K562 (cell line): ENCODE results near the gene PEX11B. TPM values are rescaled to one million over a fixed set of nuclear protein-coding genes. Genes with fewer than 3 reads are reported as not detected.

ENCODE experiments used
- ATAC-seq: fragments of 200-7000 bp; cut with Tn5 transposase; 3 replicates; pipeline ENCODE4 v1.9.1; 2020; ENCODE audit warnings: moderate library complexity
- BruUV-seq: library from RNA; stranded (reverse); fragments of 400-500 nt; replicated peaks from 2 replicates; lab custom pipeline; 2021; lab: Mats Ljungman, UMichigan
- CTCF ChIA-PET: fragments of 300-600 bp; formaldehyde crosslinking; extraction: SDS; loops from one replicate; lab custom pipeline; 2021; ENCODE audit warnings: low intra/inter-chr PET ratio; lab: Yijun Ruan, JAX
- POLR2A ChIA-PET: fragments of 300-600, 350-650 bp; sonication (Branson Sonifier 250); formaldehyde crosslinking; extraction: SDS; loops from one replicate; lab custom pipeline; 2021; ENCODE audit warnings: antibody characterized with exemption, inconsistent platforms; lab: Yijun Ruan, JAX
- DNase-seq, 4 experiments: peaks; one replicate each; pipeline versions ENCODE4 v3.0.0 to v3.0.0-alpha.2; 2011 to 2018; ENCODE audit warnings: low spot score in 3 of 4, mixed read lengths in 3 of 4; ENCODE audit errors: extremely low read depth in 1 of 4
- FAIRE-seq: peaks from 2 replicates; lab custom pipeline; 2011; peaks lifted over from hg19 to GRCh38; lab: Jason Lieb, UNC
- H2AFZ ChIP-seq: 2 replicates; pipeline ENCODE4 v1.6.0; 2011; ENCODE audit warnings: low read depth, low read length, control low read depth, inconsistent platforms
- H3K27ac ChIP-seq: fragments of 200-600 bp; 3 replicates; pipeline ENCODE4 v1.8.0; 2011; ENCODE audit warnings: low read depth, mild to moderate bottlenecking, control low read depth, inconsistent platforms, low read length, moderate library complexity, mixed read lengths; ENCODE audit errors: extremely low read depth
- H3K27me3 ChIP-seq, 2 experiments: fragments of 300-600 bp in 1 of 2; 2 replicates in 1 of 2; 3 replicates in 1 of 2; pipeline versions ENCODE4 v1.6.0 to v1.8.0; 2011; ENCODE audit warnings: inconsistent platforms in 2 of 2, low read length in 2 of 2, mild to moderate bottlenecking in 1 of 2, mixed read lengths in 1 of 2, moderate library complexity in 1 of 2; ENCODE audit not compliant: control insufficient read depth in 2 of 2, insufficient read depth in 2 of 2
- H3K36me3 ChIP-seq: fragments of 300-600 bp; 3 replicates; pipeline ENCODE4 v1.8.0; 2011; ENCODE audit warnings: mild to moderate bottlenecking, low read length, inconsistent platforms; ENCODE audit not compliant: control insufficient read depth, insufficient read depth
- H3K4me1 ChIP-seq, 2 experiments: fragments of 200-600 bp in 1 of 2; replicated peaks in 1 of 2; 2 replicates in 1 of 2; 3 replicates in 1 of 2; pipeline versions ENCODE4 v1.5.1 to v1.8.0; 2011; ENCODE audit warnings: inconsistent platforms in 2 of 2, low read length in 2 of 2, mild to moderate bottlenecking in 1 of 2, mixed read lengths in 1 of 2, moderate library complexity in 1 of 2; ENCODE audit not compliant: control insufficient read depth in 2 of 2, insufficient read depth in 2 of 2
- H3K4me2 ChIP-seq: 2 replicates; pipeline ENCODE4 v1.6.1; 2011; ENCODE audit warnings: low read length, control low read depth, inconsistent platforms, mixed read lengths; ENCODE audit not compliant: insufficient read depth
- H3K4me3 ChIP-seq: fragments of 200-600 bp; sonication (generic), shearing (Covaris generic); 2 replicates; pipeline ENCODE4 v1.5.1; 2016; ENCODE audit warnings: control low read depth, inconsistent platforms
- H3K79me2 ChIP-seq: fragments of 200-600 bp; 3 replicates; pipeline ENCODE4 v1.8.0; 2011; ENCODE audit warnings: low read length, inconsistent platforms; ENCODE audit not compliant: control insufficient read depth, insufficient read depth
- H3K9ac ChIP-seq, 2 experiments: 2 replicates each; pipeline versions ENCODE4 v1.6.0 to v1.6.1; 2011; ENCODE audit warnings: low read depth in 2 of 2, low read length in 2 of 2, control low read depth in 1 of 2, inconsistent platforms in 1 of 2, mild to moderate bottlenecking in 1 of 2, mixed read lengths in 1 of 2; ENCODE audit not compliant: insufficient read depth in 1 of 2
- H3K9me1 ChIP-seq: one replicate; pipeline ENCODE4 v1.6.0; 2011; ENCODE audit warnings: inconsistent platforms, mild to moderate bottlenecking, low read length, moderate library complexity; ENCODE audit not compliant: control insufficient read depth, insufficient read depth
- H3K9me3 ChIP-seq: replicated peaks from 2 replicates; pipeline ENCODE4 v1.5.1; 2011; ENCODE audit warnings: low read depth, low read length, inconsistent platforms; ENCODE audit not compliant: control insufficient read depth, insufficient read depth
- H4K20me1 ChIP-seq: replicated peaks from 2 replicates; pipeline ENCODE4 v1.6.1; 2011; ENCODE audit warnings: low read length, inconsistent platforms, mixed read lengths; ENCODE audit not compliant: control insufficient read depth, insufficient read depth
- IFI16 ChIP-seq: fragments of 250-450 bp; sonication (Bioruptor Pico); IDR thresholded peaks from 2 replicates; pipeline ENCODE4 v2.1.2; 2022; ENCODE audit warnings: mild to moderate bottlenecking, inconsistent platforms
- NRF1 ChIP-seq, 2 experiments: fragments of 450-650 bp; IDR thresholded peaks in 1 of 2; conservative IDR thresholded peaks in 1 of 2; 2 replicates each; pipeline ENCODE4 v1.6.1; 2014; ENCODE audit warnings: mild to moderate bottlenecking in 2 of 2
- PRDM10 ChIP-seq: fragments of 450-650 bp; IDR thresholded peaks from 2 replicates; pipeline ENCODE4 v1.6.1; 2018; ENCODE audit not compliant: partially characterized antibody
- PURB ChIP-seq: sonication (generic); formaldehyde crosslinking; IDR thresholded peaks from 2 replicates; pipeline ENCODE4 v1.9.0; 2021; ENCODE audit warnings: low read depth, mild to moderate bottlenecking, missing genetic modification reagents
- ZBED1 ChIP-seq: IDR thresholded peaks from 2 replicates; pipeline ENCODE4 v1.6.1; 2014
- ZNF12 ChIP-seq: sonication (generic); formaldehyde crosslinking; IDR thresholded peaks from 2 replicates; pipeline ENCODE4 v1.4.0; 2020; ENCODE audit warnings: mild to moderate bottlenecking, missing genetic modification reagents
- ZNF184 ChIP-seq: sonication (generic); formaldehyde crosslinking; IDR thresholded peaks from 2 replicates; pipeline ENCODE4 v1.5.0; 2020; ENCODE audit warnings: missing genetic modification reagents
- ZNF740 ChIP-seq, 3 experiments: fragments of 200-800 bp in 1 of 3; sonication (Bioruptor generic) in 1 of 3; sonication (generic) in 1 of 3; formaldehyde crosslinking in 1 of 3; IDR thresholded peaks; 2 replicates each; pipeline versions ENCODE4 v1.6.1 to v1.8.0; 2016 to 2022; ENCODE audit warnings: mild to moderate bottlenecking in 2 of 3, missing compliant biosample characterization in 2 of 3, missing genetic modification characterization in 2 of 3, missing genetic modification reagents in 1 of 3
- WGBS: fragments of 100-300 bp; shearing (Covaris generic); methylation state at CpG from one replicate; pipeline ENCODE4 v1.1.6; 2016; ENCODE audit warnings: low coverage, mixed read lengths; ENCODE audit not compliant: insufficient coverage; ENCODE audit errors: missing lambda C conversion rate; 5-methylcytosine and 5-hydroxymethylcytosine counted together
- in situ Hi-C: fragments of 300-500 bp; cut with MboI; formaldehyde crosslinking; loops from 4 replicates; pipeline ENCODE4 v1.15.0; 2018; ENCODE audit warnings: inconsistent platforms, mixed read lengths
- intact Hi-C: fragments of 100-400 bp; cut with micrococcal nuclease; formaldehyde crosslinking; loops from 2 replicates; pipeline ENCODE4 v1.14.2; 2022
- polyA plus RNA-seq, 8 experiments: library from polyadenylated mRNA; depleted of rRNA in 4 of 8; stranded (reverse) in 5 of 8; unstranded in 3 of 8; fragments of >200 nt; fragmentation: Nextera tagmentation in 2 of 8; fragmentation: Illumina TruSeq in 1 of 8; extraction: Ambion mirVana in 2 of 8; extraction: Trizol in 1 of 8; gene quantifications; 2 replicates each; pipeline versions ENCODE4 v1.2.1 to v1.2.3, GENCODE V29; 2011 to 2014; ENCODE audit warnings: inconsistent platforms in 1 of 8, missing spikeins in 1 of 8
- total RNA-seq, 7 experiments: library from RNA; depleted of rRNA in 6 of 7; stranded (reverse); fragments of >200 nt in 6 of 7; fragmentation: Illumina TruSeq in 2 of 7; extraction: Trizol in 2 of 7; gene quantifications; 2 replicates each; pipeline versions ENCODE4 v1.2.1 to v1.2.3, GENCODE V29; 2011 to 2021; ENCODE audit warnings: low replicate concordance in 1 of 7
- TF ChIP-seq, protein P1 (sequence below): sonication (generic); formaldehyde crosslinking; IDR thresholded peaks from 2 replicates; pipeline ENCODE4 v1.8.0; 2023; ENCODE audit warnings: mild to moderate bottlenecking, missing genetic modification reagents
- TF ChIP-seq, protein P2 (sequence below): fragments of 450-650 bp; IDR thresholded peaks from 2 replicates; pipeline ENCODE4 v1.6.1; 2016; ENCODE audit warnings: missing biosample characterization, missing genetic modification characterization

Gene PEX11B
- total and polyA plus RNA-seq, 9 of the 15 experiments (the other 6 are each of a cell fraction or from before 2014, with no cell fraction given) = 13.2 to 60.0 (median 21.7) TPM

DNA sequence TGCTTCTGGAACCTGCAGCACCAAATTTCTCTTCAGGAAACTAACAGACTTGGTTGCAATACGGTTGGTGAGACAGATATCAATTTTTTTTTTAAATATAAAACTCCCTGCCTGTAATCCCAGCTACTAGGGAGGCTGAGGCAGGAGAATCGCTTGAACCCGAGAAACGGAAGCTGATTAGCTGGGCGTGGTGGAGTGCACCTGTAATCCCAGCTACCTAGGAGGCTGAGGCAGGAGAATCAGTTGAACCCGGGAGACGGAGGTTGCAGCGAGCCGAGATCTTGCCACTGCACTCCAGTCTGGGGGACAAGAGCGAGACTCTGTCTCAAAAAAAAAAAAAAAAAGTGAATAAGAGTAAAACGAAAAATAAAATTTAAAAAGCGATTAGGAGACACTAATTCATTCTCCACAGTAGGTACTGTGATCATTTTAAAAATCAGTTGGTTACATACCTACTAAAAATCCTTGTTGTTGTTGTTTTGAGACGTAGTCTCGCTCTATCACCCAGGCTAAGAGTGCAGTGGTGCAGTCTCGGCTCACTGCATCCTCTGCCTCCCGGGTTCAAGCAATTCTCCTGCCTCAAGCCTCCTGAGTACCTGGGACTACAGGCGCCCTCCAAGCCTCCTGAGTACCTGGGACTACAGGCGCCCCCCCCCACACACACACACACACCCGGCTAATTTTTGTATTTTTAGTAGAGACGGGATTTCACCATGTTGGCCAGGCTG, 9.6 kb upstream of the PEX11B start:
- Histone ChIP-seq H3K4me3 (peak overlapping the region; percentile 70), H2AFZ (peak overlapping the region; percentile 84)
- 0 out of 2 replicates have a peak, but pooled peaks have one; percentile 21 for TF ChIP-seq ZNF740 (CRISPR knock-in tag; IDR thresholded peaks at IDR 0.05)
- TF ChIP-seq ZNF740 (tag; IDR thresholded peaks at IDR 0.05) = no peak
- TF ChIP-seq NRF1 (conservative IDR thresholded peaks at IDR 0.05 in 1 of 2, IDR thresholded peaks at IDR 0.05 in 1 of 2) = no peak
- TF ChIP-seq, protein P1, sequence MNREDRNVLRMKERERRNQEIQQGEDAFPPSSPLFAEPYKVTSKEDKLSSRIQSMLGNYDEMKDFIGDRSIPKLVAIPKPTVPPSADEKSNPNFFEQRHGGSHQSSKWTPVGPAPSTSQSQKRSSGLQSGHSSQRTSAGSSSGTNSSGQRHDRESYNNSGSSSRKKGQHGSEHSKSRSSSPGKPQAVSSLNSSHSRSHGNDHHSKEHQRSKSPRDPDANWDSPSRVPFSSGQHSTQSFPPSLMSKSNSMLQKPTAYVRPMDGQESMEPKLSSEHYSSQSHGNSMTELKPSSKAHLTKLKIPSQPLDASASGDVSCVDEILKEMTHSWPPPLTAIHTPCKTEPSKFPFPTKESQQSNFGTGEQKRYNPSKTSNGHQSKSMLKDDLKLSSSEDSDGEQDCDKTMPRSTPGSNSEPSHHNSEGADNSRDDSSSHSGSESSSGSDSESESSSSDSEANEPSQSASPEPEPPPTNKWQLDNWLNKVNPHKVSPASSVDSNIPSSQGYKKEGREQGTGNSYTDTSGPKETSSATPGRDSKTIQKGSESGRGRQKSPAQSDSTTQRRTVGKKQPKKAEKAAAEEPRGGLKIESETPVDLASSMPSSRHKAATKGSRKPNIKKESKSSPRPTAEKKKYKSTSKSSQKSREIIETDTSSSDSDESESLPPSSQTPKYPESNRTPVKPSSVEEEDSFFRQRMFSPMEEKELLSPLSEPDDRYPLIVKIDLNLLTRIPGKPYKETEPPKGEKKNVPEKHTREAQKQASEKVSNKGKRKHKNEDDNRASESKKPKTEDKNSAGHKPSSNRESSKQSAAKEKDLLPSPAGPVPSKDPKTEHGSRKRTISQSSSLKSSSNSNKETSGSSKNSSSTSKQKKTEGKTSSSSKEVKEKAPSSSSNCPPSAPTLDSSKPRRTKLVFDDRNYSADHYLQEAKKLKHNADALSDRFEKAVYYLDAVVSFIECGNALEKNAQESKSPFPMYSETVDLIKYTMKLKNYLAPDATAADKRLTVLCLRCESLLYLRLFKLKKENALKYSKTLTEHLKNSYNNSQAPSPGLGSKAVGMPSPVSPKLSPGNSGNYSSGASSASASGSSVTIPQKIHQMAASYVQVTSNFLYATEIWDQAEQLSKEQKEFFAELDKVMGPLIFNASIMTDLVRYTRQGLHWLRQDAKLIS (CRISPR knock-in tag) = no peak
- TF ChIP-seq ZNF12 (CRISPR knock-in tag) = no peak
- TF ChIP-seq IFI16 = no peak
- TF ChIP-seq PURB (CRISPR knock-in tag) = no peak
- no peak for TF ChIP-seq ZNF184 (CRISPR knock-in tag)
- no peak for TF ChIP-seq ZBED1
- TF ChIP-seq, protein P2, sequence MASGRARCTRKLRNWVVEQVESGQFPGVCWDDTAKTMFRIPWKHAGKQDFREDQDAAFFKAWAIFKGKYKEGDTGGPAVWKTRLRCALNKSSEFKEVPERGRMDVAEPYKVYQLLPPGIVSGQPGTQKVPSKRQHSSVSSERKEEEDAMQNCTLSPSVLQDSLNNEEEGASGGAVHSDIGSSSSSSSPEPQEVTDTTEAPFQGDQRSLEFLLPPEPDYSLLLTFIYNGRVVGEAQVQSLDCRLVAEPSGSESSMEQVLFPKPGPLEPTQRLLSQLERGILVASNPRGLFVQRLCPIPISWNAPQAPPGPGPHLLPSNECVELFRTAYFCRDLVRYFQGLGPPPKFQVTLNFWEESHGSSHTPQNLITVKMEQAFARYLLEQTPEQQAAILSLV = no peak
- peak; percentile 91 for TF ChIP-seq PRDM10

More for the DNA sequence above, 9.6 kb upstream of the PEX11B start:
- TSS peak; percentile 91 for BruUV-seq
- Histone ChIP-seq H3K27me3 (no peaks in the 10 kb centered on the region), H3K9me1 (no peaks in the 10 kb centered on the region), H3K27ac (peak overlapping the region; percentile 96), H3K4me2 (peak overlapping the region; percentile 94), H3K9ac (peak overlapping the region; percentile 67 to 96), H3K9me3 (no peaks in the 10 kb centered on the region), H3K79me2 (peaks cover 22% of the 10 kb centered on the region), H3K36me3 (peaks cover 23% of the 10 kb centered on the region), H4K20me1 (0 out of 2 replicates have a peak, but pooled peaks cover 3% of the 10 kb centered on the region), H3K4me1 (peaks cover 12 to 13% of the 10 kb centered on the region in 2 experiments; a peak in 4 of 5 replicates)
- WGBS = 31% methylated on average over 20 of the region's 20 CpGs
- intact Hi-C loops = no loop called here
- ATAC-seq = peak; percentile 15
- in situ Hi-C loops = no loop called here
- DNase-seq = no peak
- ChIA-PET CTCF (no interaction called here), POLR2A (interaction anchor here (0.6 to 2.1 kb wide), 32 partner anchors 9 to 123 kb away, joined by 3 to 18 read pairs (median 6); partner anchors contain the start of genes ANKRD34A, ANKRD35, HJV and LIX1L)
- FAIRE-seq = no peak
